ENCODE results near the gene C7orf33. TPM values are rescaled to one million over a fixed set of nuclear protein-coding genes. Genes with fewer than 3 reads are reported as not detected.

C7orf33 gene
- total RNA-seq, 3 donors from 2014 or later (not counting 1 experiment from before 2014, with no cell fraction given), result not detected

GRCh38 chr7:148633761-148634160 is 43.2 kb downstream of the C7orf33 start:
- Mint-ChIP-seq H3K36me3 (no peaks in the 10 kb centered on the region), H3K4me3 (no peak overlapping the region), H3K27me3 (ENCODE audit: low read depth in 2 of 2) (peaks cover 34 to 47% of the 10 kb centered on the region in 2 donors), H3K4me1 (peaks cover 14% of the 10 kb centered on the region in 2 donors), H3K9me3 (no peaks in the 10 kb centered on the region), H3K27ac (no peak overlapping the region)
- Histone ChIP-seq H3K4me3 (ENCODE audit: low read length) (no peak overlapping the region), H3K9me3 (ENCODE audit: control insufficient read depth, insufficient read depth, low read length) (no peaks in the 10 kb centered on the region), H3K4me1 (ENCODE audit: control insufficient read depth, insufficient read depth, low read length) (peaks cover 9% of the 10 kb centered on the region), H3K27me3 (ENCODE audit: control insufficient read depth, insufficient read depth, low read length) (peaks cover 9% of the 10 kb centered on the region), H3K36me3 (ENCODE audit: control insufficient read depth, insufficient read depth, low read length) (no peaks in the 10 kb centered on the region), H3K27ac (ENCODE audit: low read length) (no peak overlapping the region)
- DNase-seq (no peak), ATAC-seq (no peak)
- no peak for TF ChIP-seq CTCF (IDR thresholded peaks at IDR 0.05)
- WGBS (ENCODE audit: insufficient coverage), result 64% methylated on average over 2 of the region's 6 CpGs
- intact Hi-C loops (cut with micrococcal nuclease), result no loop called here

GRCh38 chr7:148637094-148637493 is 46.5 kb downstream of the C7orf33 start:
- Histone ChIP-seq H3K27me3 (ENCODE audit: control insufficient read depth, insufficient read depth, low read length) (no peaks in the 10 kb centered on the region), H3K36me3 (ENCODE audit: control insufficient read depth, insufficient read depth, low read length) (no peaks in the 10 kb centered on the region), H3K4me1 (ENCODE audit: control insufficient read depth, insufficient read depth, low read length) (no peaks in the 10 kb centered on the region), H3K4me3 (ENCODE audit: low read length) (no peak overlapping the region), H3K9me3 (ENCODE audit: control insufficient read depth, insufficient read depth, low read length) (no peaks in the 10 kb centered on the region), H3K27ac (ENCODE audit: low read length) (no peak overlapping the region)
- WGBS (ENCODE audit: insufficient coverage), result 97% methylated on average over 19 of the region's 19 CpGs
- no peak for TF ChIP-seq CTCF (IDR thresholded peaks at IDR 0.05)
- DNase-seq, result no peak
- Mint-ChIP-seq H3K4me1 (peaks cover 10% of the 10 kb centered on the region in 2 donors), H3K27ac (no peak overlapping the region), H3K36me3 (no peaks in the 10 kb centered on the region), H3K9me3 (no peaks in the 10 kb centered on the region), H3K27me3 (ENCODE audit: low read depth in 2 of 2) (peaks cover 22 to 24% of the 10 kb centered on the region in 2 donors), H3K4me3 (no peak overlapping the region)
- no peak for ATAC-seq
- intact Hi-C loops (cut with micrococcal nuclease), result no loop called here

GRCh38 chr7:148645898-148646297 is 55.3 kb downstream of the C7orf33 start:
- H3K4me3 Mint-ChIP-seq, result no peak overlapping the region
- no peak overlapping the region for H3K4me3 ChIP-seq (ENCODE audit: low read length)
- no peaks in the 10 kb centered on the region for H3K4me1 Mint-ChIP-seq
- intact Hi-C loops (cut with micrococcal nuclease), result no loop called here
- peaks cover 4% of the 10 kb centered on the region for H3K27me3 ChIP-seq (ENCODE audit: control insufficient read depth, insufficient read depth, low read length)
- no peaks in the 10 kb centered on the region for H3K9me3 Mint-ChIP-seq
- WGBS (ENCODE audit: insufficient coverage), result 89% methylated on average over 2 of the region's 2 CpGs
- no peaks in the 10 kb centered on the region for H3K9me3 ChIP-seq (ENCODE audit: control insufficient read depth, insufficient read depth, low read length)
- no peak overlapping the region for H3K27ac ChIP-seq (ENCODE audit: low read length)
- no peak for TF ChIP-seq CTCF (IDR thresholded peaks at IDR 0.05)
- no peaks in the 10 kb centered on the region for H3K36me3 ChIP-seq (ENCODE audit: control insufficient read depth, insufficient read depth, low read length)
- peaks cover 13 to 17% of the 10 kb centered on the region in 2 donors for H3K27me3 Mint-ChIP-seq (ENCODE audit: low read depth in 2 of 2)
- ATAC-seq (no peak), DNase-seq (no peak)
- H3K36me3 Mint-ChIP-seq, result no peaks in the 10 kb centered on the region
- no peak overlapping the region for H3K27ac Mint-ChIP-seq
- no peaks in the 10 kb centered on the region for H3K4me1 ChIP-seq (ENCODE audit: control insufficient read depth, insufficient read depth, low read length)

- H3K9me3 ChIP-seq (ENCODE audit: control insufficient read depth, insufficient read depth, low read length), result no peaks in the 10 kb centered on the region
- no peaks in the 10 kb centered on the region for H3K27me3 ChIP-seq (ENCODE audit: control insufficient read depth, insufficient read depth, low read length)
- no peaks in the 10 kb centered on the region for H3K36me3 ChIP-seq (ENCODE audit: control insufficient read depth, insufficient read depth, low read length)
- Mint-ChIP-seq H3K27ac (no peak overlapping the region), H3K4me3 (no peak overlapping the region), H3K36me3 (no peaks in the 10 kb centered on the region), H3K27me3 (ENCODE audit: low read depth in 2 of 2) (peaks cover 14 to 33% of the 10 kb centered on the region in 2 donors), H3K4me1 (no peaks in the 10 kb centered on the region), H3K9me3 (no peaks in the 10 kb centered on the region)
- H3K4me3 ChIP-seq (ENCODE audit: low read length), result no peak overlapping the region
- DNase-seq, result no peak
- no peak for TF ChIP-seq CTCF (IDR thresholded peaks at IDR 0.05)
- no peak for ATAC-seq
- 89% methylated on average over 4 of the region's 4 CpGs for WGBS (ENCODE audit: insufficient coverage)
- H3K4me1 ChIP-seq (ENCODE audit: control insufficient read depth, insufficient read depth, low read length), result no peaks in the 10 kb centered on the region
- H3K27ac ChIP-seq (ENCODE audit: low read length), result no peak overlapping the region
- intact Hi-C loops (cut with micrococcal nuclease), result no loop called here
These were observed 59.8 kb downstream of the C7orf33 start for GRCh38 chr7:148650232-148650858.
